Adrenal gland (tissue), 12 donors: Measurements from ENCODE around the gene TBC1D1. TPM values are rescaled to one million over a fixed set of nuclear protein-coding genes. Genes with fewer than 3 reads are reported as not detected.

Experiments used
- DNase-seq, 7 donors: peaks; one replicate each; pipeline ENCODE4 v3.0.0-alpha.2; 2019 to 2020
- H3K27ac ChIP-seq, 5 donors: fragments of 200-600 bp; sonication (generic) in 4 of 5; 1 replicate in 3 of 5; 2 replicates in 2 of 5; pipeline versions ENCODE4 v1.5.1 to v1.8.0; 2016 to 2020; ENCODE audit warnings: mild to moderate bottlenecking in 1 of 5
- H3K27me3 ChIP-seq: fragments of 200-600 bp; 2 replicates; pipeline ENCODE4 v1.8.0; 2021
- H3K36me3 ChIP-seq, 2 donors: fragments of 200-600 bp; replicated peaks in 1 of 2; 1 replicate in 1 of 2; 2 replicates in 1 of 2; pipeline versions ENCODE4 v1.5.1 to v1.8.0; 2018 to 2022
- H3K4me1 ChIP-seq, 2 donors: fragments of 200-600 bp; replicated peaks in 1 of 2; 1 replicate in 1 of 2; 2 replicates in 1 of 2; pipeline versions ENCODE4 v1.5.1 to v1.8.0; 2018 to 2021
- H3K4me3 ChIP-seq, 4 donors: fragments of 200-600 bp; sonication (generic) in 3 of 4; one replicate each; pipeline ENCODE4 v1.5.1; 2016 to 2018
- H3K9me3 ChIP-seq, 3 donors: fragments of 200-600 bp; sonication (generic) in 1 of 3; replicated peaks in 1 of 3; 1 replicate in 2 of 3; 2 replicates in 1 of 3; pipeline versions ENCODE4 v1.5.1 to v1.8.0; 2016 to 2021
- CTCF ChIP-seq, 6 experiments: fragments of 450-650 bp in 4 of 6; fragments of 200-600 bp in 2 of 6; sonication (generic) in 1 of 6; IDR thresholded peaks; 1 replicate in 5 of 6; 2 replicates in 1 of 6; pipeline versions ENCODE4 v1.5.1 to v1.8.0; 2016 to 2021; ENCODE audit warnings: antibody characterized with exemption in 6 of 6, mild to moderate bottlenecking in 2 of 6, moderate library complexity in 1 of 6
- POLR2A ChIP-seq, 2 donors: fragments of 450-650 bp; IDR thresholded peaks; one replicate each; pipeline ENCODE4 v1.6.1; 2017; ENCODE audit warnings: antibody characterized with exemption in 2 of 2, mild to moderate bottlenecking in 2 of 2, moderate library complexity in 1 of 2
- WGBS, 4 donors: extraction: QIAGEN DNeasy Blood & Tissue Kit in 2 of 4; methylation state at CpG; one replicate each; pipeline versions ENCODE4 v1.1.5 to v1.1.7; 2013 to 2017; 5-methylcytosine and 5-hydroxymethylcytosine counted together
- intact Hi-C, 2 donors: fragments of 100-400 bp; cut with DNase I; formaldehyde crosslinking; loops; one replicate each; pipeline versions ENCODE4 v1.14.1 to v1.15.0; 2022 to 2023
- polyA plus RNA-seq, 3 donors: library from polyadenylated mRNA; stranded (reverse); fragments of 200-250 nt in 2 of 3; fragments of 350-450 nt in 1 of 3; fragmentation: Illumina TruSeq in 1 of 3; extraction: RNeasy Lipid Tissue Mini Kit (QIAGEN cat#74804) in 1 of 3; gene quantifications; one replicate each; pipeline ENCODE4 v1.2.3, GENCODE V29; 2013 to 2014
- total RNA-seq, 9 donors: library from RNA; depleted of rRNA in 4 of 9; stranded (reverse); fragments of >200 nt in 4 of 9; fragments of 120-200 nt in 1 of 9; fragmentation: NEBNext Ultra II Directional in 1 of 9; extraction: Animal tissue kit (Norgen Biotek cat#: 25700) in 1 of 9; gene quantifications; one replicate each; pipeline versions ENCODE4 v1.1.0 to v1.2.4, GENCODE V29; 2013 to 2023
- donor health status: healthy with polysubstance abuse.
- donor health status: Bipolar disorder and iron deficiency.
- donor health status: DM: yes; HTN: yes; CAD: no.
- donor health status: DM: no; HTN: no; CAD: no.
- donor health status: DM: no; HTN: no; CAD: no.
- donor health status: DM: yes; HTN: yes; CAD: no.

The TBC1D1 gene
- total and polyA plus RNA-seq, 12 donors = 16.3 to 77.3 (median 25.7) TPM

DNA sequence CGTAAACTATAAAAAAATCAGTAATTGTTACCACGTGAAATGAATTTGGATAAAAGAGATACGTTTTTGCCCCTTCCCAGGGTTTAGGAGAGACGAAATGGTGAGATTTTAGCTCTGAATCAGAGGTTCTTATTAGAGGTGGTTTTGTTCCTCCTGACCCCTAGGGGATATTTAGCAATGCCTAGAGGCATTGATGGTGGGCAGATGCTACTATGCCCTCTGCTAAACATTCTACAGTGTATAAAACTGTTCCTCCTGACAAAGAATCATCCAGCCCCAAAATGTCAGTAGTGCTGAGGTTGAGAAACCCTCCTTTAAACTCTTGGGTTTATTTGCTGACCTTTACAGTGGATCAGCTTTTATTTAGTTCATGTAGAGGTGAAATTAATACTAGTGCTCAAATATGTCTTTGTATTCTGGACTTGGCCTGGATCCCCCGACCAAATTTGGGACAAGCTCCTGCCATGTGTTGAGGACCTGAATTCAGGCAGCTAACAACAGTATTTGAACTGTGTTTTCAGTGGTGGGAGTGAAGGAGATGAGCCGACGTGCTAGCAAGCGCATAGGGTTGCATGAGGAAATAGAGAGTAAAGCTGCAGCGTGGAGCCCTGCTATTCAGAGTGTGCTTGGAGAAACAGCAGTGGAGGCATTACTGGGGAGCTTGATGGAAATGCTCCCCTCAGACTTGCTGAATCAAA, 195.4 kb downstream of the TBC1D1 start:
- intact Hi-C loops = no loop called here
- Histone ChIP-seq H3K9me3 (no peaks in the 10 kb centered on the region), H3K4me3 (no peak overlapping the region), H3K27ac (peak overlapping the region in 1 of 5 donors; percentile 9), H3K36me3 (peaks cover 0 to 9% of the 10 kb centered on the region in 2 donors), H3K27me3 (no peaks in the 10 kb centered on the region), H3K4me1 (peaks cover 19 to 47% of the 10 kb centered on the region in 2 donors)
- DNase-seq = no peak
- TF ChIP-seq CTCF (IDR thresholded peaks at IDR 0.05) (no peak), POLR2A (IDR thresholded peaks at IDR 0.05) (no peak)
- 74 to 81% (median 80%) methylated on average over 9 of the region's 9 CpGs for WGBS, 4 donors

- H3K27ac ChIP-seq = no peak overlapping the region
Observed at GRCh38 chr4:38086849-38087226, 196.0 kb downstream of the TBC1D1 start.

GRCh38 chr4:38088321-38088720, 197.4 kb downstream of the TBC1D1 start:
- Histone ChIP-seq H3K27ac (no peak overlapping the region), H3K36me3 (peaks cover 0 to 9% of the 10 kb centered on the region in 2 donors), H3K9me3 (no peaks in the 10 kb centered on the region), H3K4me3 (no peak overlapping the region), H3K4me1 (peaks cover 19 to 27% of the 10 kb centered on the region in 2 donors), H3K27me3 (no peaks in the 10 kb centered on the region)
- DNase-seq = no peak
- intact Hi-C loops = no loop called here
- no peak for TF ChIP-seq CTCF (IDR thresholded peaks at IDR 0.05)
- TF ChIP-seq POLR2A (IDR thresholded peaks at IDR 0.05) = no peak

More at GRCh38 chr4:38086849-38087226, 196.0 kb downstream of the TBC1D1 start:
- no peak for DNase-seq
- Histone ChIP-seq H3K27me3 (no peaks in the 10 kb centered on the region), H3K4me3 (no peak overlapping the region), H3K36me3 (peaks cover 0 to 9% of the 10 kb centered on the region in 2 donors), H3K4me1 (peaks cover 19 to 42% of the 10 kb centered on the region in 2 donors), H3K9me3 (no peaks in the 10 kb centered on the region)
- TF ChIP-seq CTCF (IDR thresholded peaks at IDR 0.05) (no peak), POLR2A (IDR thresholded peaks at IDR 0.05) (no peak)
- 85 to 88% (median 88%) methylated on average over 2 of the region's 2 CpGs for WGBS, 4 donors
- intact Hi-C loops = no loop called here

- H3K4me1 ChIP-seq = peaks cover 19% of the 10 kb centered on the region in 2 donors
- no peak for DNase-seq
- H3K9me3 ChIP-seq = no peaks in the 10 kb centered on the region
- intact Hi-C loops = no loop called here
- TF ChIP-seq POLR2A (IDR thresholded peaks at IDR 0.05) = no peak
- no peak for TF ChIP-seq CTCF (IDR thresholded peaks at IDR 0.05)
- 85 to 94% (median 87%) methylated on average over 4 of the region's 4 CpGs for WGBS, 4 donors
- H3K36me3 ChIP-seq = peaks cover 0 to 9% of the 10 kb centered on the region in 2 donors
- no peak overlapping the region for H3K27ac ChIP-seq
- no peaks in the 10 kb centered on the region for H3K27me3 ChIP-seq
- H3K4me3 ChIP-seq = no peak overlapping the region
Observed at GRCh38 chr4:38089961-38090360, 199.1 kb downstream of the TBC1D1 start.
